Stimulated activated naive CD8-positive, alpha-beta T cell treated with anti-CD3 and anti-CD28 coated beads, Interleukin-15, amount 100 ng/mL, for 72 hours (primary cell): ENCODE data around the gene FAM53B.
A peak's percentile ranks its signal among the peaks of the same experiment; 100 is the strongest.

ENCODE experiments used
- ATAC-seq: fragments of 150-1000 bp; cut with Tn5 transposase; 2 replicates; pipeline ENCODE4 v1.10.0; 2021; ENCODE audit warnings: mild to moderate bottlenecking, moderate library complexity
- DNase-seq, 2 donors: peaks; one replicate each; pipeline ENCODE4 v3.0.0; 2021 to 2022
- H3K27ac Mint-ChIP-seq, 2 donors: one replicate each; pipeline ENCODE4 v1.8.0; 2022; ENCODE audit warnings: mild to moderate bottlenecking in 2 of 2, mixed read lengths in 2 of 2, moderate library complexity in 2 of 2
- H3K27me3 Mint-ChIP-seq: one replicate; pipeline ENCODE4 v1.8.0; 2022; ENCODE audit warnings: mixed read lengths
- H3K4me1 Mint-ChIP-seq: one replicate; pipeline ENCODE4 v1.8.0; 2022; ENCODE audit warnings: mild to moderate bottlenecking, mixed read lengths
- H3K4me3 Mint-ChIP-seq, 2 donors: one replicate each; pipeline ENCODE4 v1.8.0; 2022; ENCODE audit warnings: mild to moderate bottlenecking in 2 of 2, mixed read lengths in 2 of 2, moderate library complexity in 1 of 2
- H3K9me3 Mint-ChIP-seq, 2 donors: one replicate each; pipeline ENCODE4 v1.8.0; 2022; ENCODE audit warnings: mixed read lengths in 2 of 2

The FAM53B gene

DNA sequence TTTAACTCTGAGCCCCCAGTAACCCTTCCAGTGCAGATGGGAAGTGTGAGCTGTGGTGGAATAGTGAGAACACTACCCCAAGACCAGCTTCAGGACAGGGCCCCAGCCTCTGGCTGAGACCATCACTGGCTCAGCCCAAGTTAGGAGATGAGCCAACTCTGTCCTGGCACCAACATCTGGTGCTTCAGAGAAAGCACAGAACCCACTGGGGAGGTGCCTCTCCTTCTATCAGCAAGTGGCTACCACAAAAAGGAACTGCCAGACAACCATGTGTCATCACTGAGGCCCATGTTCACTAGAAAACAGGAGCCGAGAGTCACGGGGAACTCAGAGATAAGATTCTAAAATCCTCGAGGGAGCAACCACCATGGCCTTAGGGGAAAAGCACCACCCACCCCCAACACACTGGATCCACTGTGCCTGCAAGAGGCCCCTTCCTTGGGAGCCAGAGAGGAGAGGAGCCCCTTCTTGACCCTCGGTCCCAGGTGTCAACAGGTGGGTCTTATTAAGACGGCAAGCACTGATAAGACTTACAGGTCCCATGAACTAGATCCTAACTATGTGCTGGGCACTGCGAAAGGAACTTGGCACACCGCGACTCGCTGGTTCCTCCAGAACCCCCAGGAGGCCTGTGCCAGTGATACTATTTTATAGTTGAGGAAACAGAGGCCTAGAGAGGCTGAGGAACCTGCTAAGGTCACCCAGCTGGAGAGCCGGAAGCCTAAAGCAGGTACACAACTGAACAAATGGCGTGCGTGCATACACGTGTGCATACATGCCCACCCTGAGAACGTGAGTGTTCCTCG is 102.7 kb downstream of the FAM53B start:
- Mint-ChIP-seq H3K4me3 (peak overlapping the region; percentile 7 to 14), H3K27ac (peak overlapping the region; percentile 42 to 47), H3K4me1 (peaks cover 72% of the 10 kb centered on the region), H3K9me3 (no peaks in the 10 kb centered on the region), H3K27me3 (no peaks in the 10 kb centered on the region)
- no peak for DNase-seq
- peak; percentile 73 for ATAC-seq

DNA sequence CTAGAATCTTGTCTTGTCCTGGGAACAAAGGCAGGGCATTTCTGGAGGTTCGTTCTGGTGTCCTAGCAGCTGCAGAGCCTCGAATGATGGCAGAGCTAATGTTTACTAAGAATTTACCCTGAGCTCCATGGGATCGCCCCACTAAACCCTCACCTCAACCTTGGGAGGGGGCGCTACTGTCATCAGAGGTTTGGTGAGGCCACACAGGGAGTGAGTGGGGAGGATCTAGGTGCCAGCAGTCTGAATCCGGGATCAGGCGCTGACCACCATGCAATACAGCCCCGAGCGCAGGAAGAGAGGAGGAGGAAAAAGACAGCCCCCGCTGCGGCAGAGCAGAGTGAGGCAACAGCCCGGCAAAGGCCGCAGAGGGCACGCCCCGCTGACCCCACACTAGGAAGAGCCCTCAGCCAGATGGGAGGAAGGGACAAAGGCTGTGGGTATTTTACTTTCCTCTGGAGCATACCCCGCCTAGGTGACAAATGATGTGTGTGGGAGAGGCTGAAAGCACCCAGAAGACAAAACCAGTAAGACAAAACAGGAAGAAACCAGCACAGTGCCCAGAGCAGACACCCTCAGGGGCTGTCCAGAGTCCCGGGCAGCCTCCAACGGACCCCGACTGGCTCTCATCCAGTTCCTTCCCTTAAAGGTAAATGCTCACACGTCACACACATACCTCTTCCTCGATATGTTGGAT is 103.5 kb downstream of the FAM53B start:
- Mint-ChIP-seq H3K4me3 (peak overlapping the region; percentile 7 to 14), H3K4me1 (peaks cover 72% of the 10 kb centered on the region), H3K27ac (peak overlapping the region in 1 of 2 donors; percentile 75), H3K27me3 (no peaks in the 10 kb centered on the region), H3K9me3 (no peaks in the 10 kb centered on the region)
- ATAC-seq, result peak; percentile 33
- DNase-seq, result no peak

DNA sequence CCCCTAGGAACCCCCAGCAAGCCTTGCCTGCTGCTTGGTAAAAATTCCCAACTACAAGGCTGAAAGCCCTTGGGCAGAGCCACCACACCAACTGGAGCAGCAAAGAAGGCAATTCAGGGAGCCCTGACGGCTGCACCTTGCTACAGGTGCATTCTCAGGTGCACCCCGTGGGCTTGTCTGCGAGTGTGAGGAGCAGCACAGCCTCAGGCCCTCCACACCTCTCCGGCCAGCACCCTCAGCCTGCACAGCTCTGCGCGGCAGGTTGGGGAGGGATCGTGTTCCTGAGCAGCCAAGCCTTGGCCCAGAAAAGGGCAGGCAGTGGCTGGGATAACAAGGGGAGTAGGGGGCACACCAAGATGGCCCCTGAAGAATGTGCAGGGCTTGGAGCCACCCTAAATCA is 104.1 kb downstream of the FAM53B start:
- no peaks in the 10 kb centered on the region for H3K27me3 Mint-ChIP-seq
- DNase-seq, result no peak
- ATAC-seq, result no peak
- H3K4me3 Mint-ChIP-seq, result no peak overlapping the region
- H3K9me3 Mint-ChIP-seq, result no peaks in the 10 kb centered on the region
- peaks cover 69% of the 10 kb centered on the region for H3K4me1 Mint-ChIP-seq
- no peak overlapping the region for H3K27ac Mint-ChIP-seq

DNA sequence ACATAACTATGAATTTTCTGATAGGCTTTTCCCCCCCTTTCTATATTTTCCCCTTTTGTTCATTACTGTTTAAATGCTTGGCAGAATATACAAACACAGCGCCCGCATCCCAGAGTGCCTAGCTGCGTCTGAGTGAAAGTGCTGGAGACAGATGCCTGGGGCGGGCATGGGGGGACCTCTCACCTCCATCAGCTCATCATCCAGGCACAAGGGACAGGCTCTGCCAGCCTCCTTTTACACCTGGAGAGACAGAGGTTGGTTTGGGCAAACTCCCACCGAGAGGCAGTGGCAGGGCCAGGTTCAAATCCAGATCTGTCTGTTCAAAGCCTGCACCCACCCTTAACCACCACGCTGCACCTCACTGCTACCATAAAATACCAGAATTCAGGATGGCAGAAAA is 104.5 kb downstream of the FAM53B start:
- H3K4me1 Mint-ChIP-seq, result peaks cover 65% of the 10 kb centered on the region
- H3K9me3 Mint-ChIP-seq, result peaks cover 0 to 1% of the 10 kb centered on the region in 2 donors
- no peak overlapping the region for H3K27ac Mint-ChIP-seq
- no peak overlapping the region for H3K4me3 Mint-ChIP-seq
- no peaks in the 10 kb centered on the region for H3K27me3 Mint-ChIP-seq
- no peak for DNase-seq
- no peak for ATAC-seq

DNA sequence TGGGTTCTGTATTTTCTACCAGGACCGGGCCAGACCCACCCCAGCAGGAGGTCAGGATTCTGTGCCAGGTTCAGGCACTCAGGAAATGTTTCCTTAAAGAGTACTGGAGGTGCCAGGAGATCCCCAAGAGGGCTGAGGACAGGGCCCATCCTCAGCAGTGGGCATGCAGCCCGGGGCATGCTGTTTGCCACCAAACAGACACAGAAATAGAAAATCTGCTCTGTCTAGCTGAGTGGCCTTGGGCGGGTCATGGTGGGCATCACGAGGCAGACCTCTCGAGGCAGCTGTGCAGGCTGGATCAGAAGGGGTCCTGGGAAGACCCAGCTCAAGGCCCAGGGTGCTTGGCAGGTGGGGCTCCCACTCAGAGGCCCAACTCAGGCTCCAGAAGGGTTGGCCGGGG is 105.0 kb downstream of the FAM53B start:
- Mint-ChIP-seq H3K4me1 (peaks cover 60% of the 10 kb centered on the region), H3K4me3 (no peak overlapping the region), H3K27me3 (no peaks in the 10 kb centered on the region), H3K27ac (no peak overlapping the region), H3K9me3 (peaks cover 0 to 6% of the 10 kb centered on the region in 2 donors)
- DNase-seq, result no peak
- no peak for ATAC-seq

DNA sequence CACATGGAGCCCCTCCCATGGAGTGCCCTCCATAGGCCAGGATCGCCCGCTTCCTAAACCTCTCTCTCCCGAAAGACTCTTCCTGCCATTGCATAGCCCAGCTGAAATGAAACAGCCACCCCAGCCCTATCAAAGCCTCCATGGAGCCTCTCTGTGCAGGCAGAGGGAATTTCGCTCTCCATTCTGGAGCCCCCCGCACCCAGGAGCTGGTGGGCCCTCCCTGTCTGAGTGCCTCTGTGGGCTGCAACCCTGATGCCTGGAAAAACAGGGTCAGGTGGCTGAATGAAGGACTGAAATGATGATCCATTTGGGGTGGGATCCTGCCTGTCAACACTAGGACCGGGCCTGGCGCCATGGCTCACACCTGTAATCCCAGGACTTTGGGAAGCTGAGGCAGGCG is 106.4 kb downstream of the FAM53B start:
- DNase-seq, result no peak
- H3K4me3 Mint-ChIP-seq, result no peak overlapping the region
- peaks cover 0 to 13% of the 10 kb centered on the region in 2 donors for H3K9me3 Mint-ChIP-seq
- H3K27me3 Mint-ChIP-seq, result no peaks in the 10 kb centered on the region
- H3K27ac Mint-ChIP-seq, result peak overlapping the region in 1 of 2 donors; percentile 54
- no peak for ATAC-seq
- H3K4me1 Mint-ChIP-seq, result peaks cover 53% of the 10 kb centered on the region

DNA sequence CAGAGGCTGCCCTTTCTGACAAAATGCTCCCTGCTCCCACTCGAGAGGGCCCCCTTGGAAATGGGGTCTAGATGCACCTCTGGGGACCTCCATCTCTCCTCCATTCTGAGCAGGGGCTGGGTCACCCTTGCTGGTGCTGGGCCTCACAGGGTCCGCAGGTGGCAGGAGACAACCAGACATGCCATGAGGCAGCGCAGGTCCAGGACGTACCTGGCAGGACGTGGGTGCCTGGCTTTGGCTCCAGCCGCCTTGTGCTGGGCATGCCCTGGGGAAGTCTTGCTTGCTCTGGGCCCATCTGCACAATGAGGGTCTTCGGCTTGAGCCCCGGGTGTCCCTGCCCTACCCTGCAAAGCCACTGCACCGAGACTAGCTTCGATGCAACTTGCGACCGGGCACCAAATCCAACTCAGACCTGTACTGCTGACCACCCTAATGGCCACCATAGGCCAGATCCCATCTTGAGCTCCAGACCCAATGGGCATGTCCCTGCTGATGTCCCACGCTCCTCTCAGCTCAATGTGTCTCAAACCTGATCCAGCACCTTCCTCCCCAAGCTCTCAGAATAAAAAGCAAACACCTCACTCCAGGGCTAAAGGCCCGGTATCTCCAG is 107.0 kb downstream of the FAM53B start:
- Mint-ChIP-seq H3K4me3 (peak overlapping the region in 1 of 2 donors; percentile 54), H3K9me3 (peaks cover 0 to 13% of the 10 kb centered on the region in 2 donors), H3K27ac (peak overlapping the region in 1 of 2 donors; percentile 54)

DNA sequence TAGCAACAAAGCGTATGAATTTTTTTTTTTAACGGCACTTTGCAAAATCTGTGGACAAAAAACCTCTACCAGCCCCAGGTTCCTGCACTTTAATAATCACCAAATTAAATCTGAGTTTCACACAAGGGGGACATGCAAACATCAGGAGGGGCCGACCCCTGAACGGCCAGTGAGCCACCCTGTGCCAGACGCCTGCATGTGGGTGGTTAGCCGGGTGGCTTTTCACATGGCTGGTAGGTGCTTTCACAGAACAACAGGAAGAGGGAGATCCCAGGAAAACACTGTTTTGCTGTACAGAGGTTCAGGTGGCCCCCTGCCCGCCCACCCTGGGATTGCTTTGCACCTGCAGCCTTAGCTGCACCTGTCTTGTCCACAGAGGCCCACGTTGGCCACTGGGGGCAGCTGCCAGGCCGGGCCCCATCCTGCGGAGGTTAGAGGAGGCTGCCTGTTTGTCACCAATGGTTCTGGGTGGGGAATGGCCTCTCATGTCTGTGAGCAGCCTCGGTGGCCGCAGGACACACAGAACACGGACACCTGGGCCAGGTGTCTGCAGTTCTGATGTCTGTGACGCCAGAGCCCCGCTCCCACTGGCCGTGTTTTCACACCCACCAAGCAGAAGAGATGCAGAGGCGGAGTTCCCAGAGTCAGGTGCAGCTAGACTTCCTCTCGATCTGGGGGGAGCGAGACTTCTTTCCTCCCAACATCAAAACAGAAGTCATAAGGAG is 107.7 kb downstream of the FAM53B start:
- H3K4me1 Mint-ChIP-seq, result peaks cover 51% of the 10 kb centered on the region
- H3K27ac Mint-ChIP-seq, result peak overlapping the region in 1 of 2 donors; percentile 91
- no peaks in the 10 kb centered on the region for H3K27me3 Mint-ChIP-seq
- ATAC-seq (peak; percentile 50), DNase-seq (no peak)
- H3K9me3 Mint-ChIP-seq, result peaks cover 0 to 13% of the 10 kb centered on the region in 2 donors
- peak overlapping the region in 1 of 2 donors; percentile 57 for H3K4me3 Mint-ChIP-seq

More for the DNA sequence above, 107.0 kb downstream of the FAM53B start:
- Mint-ChIP-seq H3K27me3 (no peaks in the 10 kb centered on the region), H3K4me1 (peaks cover 53% of the 10 kb centered on the region)
- no peak for ATAC-seq
- DNase-seq, result no peak

DNA sequence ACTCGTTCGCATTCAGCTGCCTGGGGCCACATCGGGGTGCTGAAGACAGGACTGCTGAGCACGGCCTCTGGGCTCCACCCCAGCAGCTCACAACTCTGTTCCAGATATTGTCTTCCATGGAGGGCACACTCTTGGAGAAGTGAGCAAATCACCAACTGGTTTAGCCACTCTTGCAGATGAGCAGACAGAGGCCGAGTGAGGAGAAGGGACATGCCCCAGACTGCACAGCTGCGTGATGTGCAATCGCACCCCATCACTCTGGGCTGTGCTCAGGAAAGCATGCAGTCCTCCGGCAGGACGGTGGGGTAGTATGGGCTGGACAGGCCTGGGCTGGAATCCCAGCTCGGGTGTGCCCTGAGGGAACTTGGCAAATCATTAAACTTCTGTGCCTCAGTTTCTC is 111.6 kb downstream of the FAM53B start:
- DNase-seq, result no peak
- ATAC-seq, result no peak
- Mint-ChIP-seq H3K4me3 (no peak overlapping the region), H3K27ac (no peak overlapping the region), H3K4me1 (peaks cover 45% of the 10 kb centered on the region), H3K9me3 (peaks cover 0 to 13% of the 10 kb centered on the region in 2 donors), H3K27me3 (no peaks in the 10 kb centered on the region)

DNA sequence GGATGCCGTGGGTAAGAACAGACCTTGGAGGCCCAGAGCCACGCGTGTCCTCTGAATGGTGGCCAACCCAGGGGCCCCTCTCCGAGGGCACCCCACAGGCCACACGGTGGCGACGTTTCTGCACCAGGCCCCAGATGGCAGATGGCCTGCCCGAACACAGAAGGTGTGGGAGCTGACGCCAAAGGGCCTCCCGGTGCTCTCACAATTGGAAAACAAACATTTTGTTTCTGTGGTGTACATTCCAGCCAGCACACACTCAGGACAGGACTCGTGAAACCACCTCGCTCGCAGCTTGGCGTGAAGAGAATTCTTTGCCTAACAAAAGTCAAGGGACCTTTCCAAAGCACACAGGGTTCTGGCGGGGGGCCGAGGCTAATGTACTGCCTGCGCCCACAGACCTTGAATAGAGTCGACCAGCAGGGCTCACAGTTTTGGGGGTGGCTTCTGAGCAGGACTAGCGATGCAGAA is 112.1 kb downstream of the FAM53B start:
- no peak overlapping the region for H3K4me3 Mint-ChIP-seq
- H3K27ac Mint-ChIP-seq, result no peak overlapping the region
- ATAC-seq, result peak; percentile 50
- no peaks in the 10 kb centered on the region for H3K27me3 Mint-ChIP-seq
- H3K4me1 Mint-ChIP-seq, result peaks cover 45% of the 10 kb centered on the region
- peaks cover 0 to 13% of the 10 kb centered on the region in 2 donors for H3K9me3 Mint-ChIP-seq
- DNase-seq, result peak in 1 of 2 donors; percentile 37

DNA sequence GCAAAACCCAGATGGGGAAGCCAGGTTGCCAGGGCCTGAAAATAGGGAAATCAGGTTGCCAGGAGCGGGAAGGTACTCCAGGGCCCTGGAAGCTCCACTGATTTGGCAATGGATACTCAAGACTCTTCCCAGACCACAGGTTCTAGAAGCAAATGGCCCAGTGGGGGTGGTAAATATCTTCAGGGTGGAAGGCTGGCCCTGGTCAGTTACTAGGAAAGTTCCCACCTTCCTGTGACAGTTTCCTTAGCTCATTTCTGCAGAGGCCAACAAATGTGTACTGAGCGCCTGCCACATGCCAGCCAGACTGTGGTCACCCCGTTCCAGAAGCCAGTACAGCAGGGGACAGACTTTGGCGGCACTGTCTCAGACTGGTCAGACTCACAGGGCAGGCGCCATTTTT is 113.6 kb downstream of the FAM53B start:
- H3K9me3 Mint-ChIP-seq, result peaks cover 0 to 13% of the 10 kb centered on the region in 2 donors
- no peak overlapping the region for H3K27ac Mint-ChIP-seq
- H3K27me3 Mint-ChIP-seq, result no peaks in the 10 kb centered on the region
- H3K4me3 Mint-ChIP-seq, result no peak overlapping the region
- peaks cover 45% of the 10 kb centered on the region for H3K4me1 Mint-ChIP-seq
- no peak for ATAC-seq
- no peak for DNase-seq

DNA sequence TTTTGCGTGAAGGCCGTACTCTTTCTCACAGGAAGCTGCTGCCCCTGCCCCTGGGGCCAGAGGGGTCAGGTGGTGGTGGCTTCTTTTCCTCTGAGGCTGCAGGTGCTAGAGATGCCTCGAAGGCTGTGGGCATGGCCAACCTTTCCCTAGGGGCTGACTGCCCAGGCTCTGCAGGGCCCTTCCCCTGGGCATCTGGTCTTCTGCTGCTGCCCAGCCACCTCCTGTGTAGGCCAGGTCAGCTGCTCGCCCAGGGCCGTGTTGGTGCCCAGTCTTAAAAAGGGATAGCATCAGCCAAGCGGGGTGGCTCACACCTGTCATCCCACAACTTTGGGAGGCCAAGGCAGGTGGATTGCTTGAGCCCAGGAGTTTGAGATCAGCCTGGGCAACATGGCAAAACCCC is 114.3 kb downstream of the FAM53B start:
- no peak overlapping the region for H3K27ac Mint-ChIP-seq
- peaks cover 0 to 13% of the 10 kb centered on the region in 2 donors for H3K9me3 Mint-ChIP-seq
- ATAC-seq, result no peak
- H3K4me3 Mint-ChIP-seq, result no peak overlapping the region
- no peaks in the 10 kb centered on the region for H3K27me3 Mint-ChIP-seq
- peaks cover 48% of the 10 kb centered on the region for H3K4me1 Mint-ChIP-seq
- DNase-seq, result no peak

DNA sequence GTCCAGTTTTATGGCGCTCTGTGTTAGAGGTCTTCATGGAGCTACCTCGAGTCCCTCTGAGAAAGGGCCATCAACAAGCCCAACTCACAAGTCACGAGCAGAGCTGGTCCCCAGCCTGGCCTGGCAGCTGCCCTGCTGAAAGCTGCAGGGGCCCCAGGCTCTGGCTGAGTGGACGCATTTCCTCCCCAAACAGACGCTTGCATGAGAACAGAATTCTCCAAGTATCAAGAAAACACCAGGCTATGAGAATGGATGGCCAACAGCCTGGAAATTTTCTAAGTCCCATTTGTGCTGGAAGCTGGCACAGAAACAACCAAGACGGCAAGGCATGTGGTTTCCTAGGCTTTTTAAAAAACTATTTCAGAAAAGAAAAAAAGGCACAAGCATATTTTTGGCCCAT is 114.8 kb downstream of the FAM53B start:
- Mint-ChIP-seq H3K4me3 (no peak overlapping the region), H3K27me3 (no peaks in the 10 kb centered on the region), H3K27ac (no peak overlapping the region), H3K9me3 (peaks cover 0 to 9% of the 10 kb centered on the region in 2 donors), H3K4me1 (peaks cover 52% of the 10 kb centered on the region)
- ATAC-seq (no peak), DNase-seq (no peak)

DNA sequence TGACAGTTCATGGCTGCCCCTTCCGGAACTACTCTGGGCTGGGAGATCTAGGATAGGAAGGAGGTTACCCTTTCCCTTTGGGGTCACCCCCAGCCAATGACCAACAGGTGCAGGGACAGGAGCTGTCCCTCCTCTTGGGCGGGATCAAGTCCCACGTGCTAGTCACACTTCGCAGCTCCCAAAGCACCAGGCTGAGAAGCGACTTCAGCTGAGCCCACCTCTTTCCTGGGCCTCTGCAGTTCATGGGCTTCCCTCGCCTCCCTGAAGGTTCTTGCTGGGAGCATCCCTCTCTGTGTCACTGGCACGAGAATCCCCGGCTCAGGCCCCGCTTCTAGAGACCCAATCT is 115.5 kb downstream of the FAM53B start:
- no peak for ATAC-seq
- Mint-ChIP-seq H3K9me3 (peaks cover 0 to 1% of the 10 kb centered on the region in 2 donors), H3K27me3 (no peaks in the 10 kb centered on the region), H3K4me1 (peaks cover 52% of the 10 kb centered on the region), H3K4me3 (no peak overlapping the region), H3K27ac (no peak overlapping the region)
- no peak for DNase-seq

DNA sequence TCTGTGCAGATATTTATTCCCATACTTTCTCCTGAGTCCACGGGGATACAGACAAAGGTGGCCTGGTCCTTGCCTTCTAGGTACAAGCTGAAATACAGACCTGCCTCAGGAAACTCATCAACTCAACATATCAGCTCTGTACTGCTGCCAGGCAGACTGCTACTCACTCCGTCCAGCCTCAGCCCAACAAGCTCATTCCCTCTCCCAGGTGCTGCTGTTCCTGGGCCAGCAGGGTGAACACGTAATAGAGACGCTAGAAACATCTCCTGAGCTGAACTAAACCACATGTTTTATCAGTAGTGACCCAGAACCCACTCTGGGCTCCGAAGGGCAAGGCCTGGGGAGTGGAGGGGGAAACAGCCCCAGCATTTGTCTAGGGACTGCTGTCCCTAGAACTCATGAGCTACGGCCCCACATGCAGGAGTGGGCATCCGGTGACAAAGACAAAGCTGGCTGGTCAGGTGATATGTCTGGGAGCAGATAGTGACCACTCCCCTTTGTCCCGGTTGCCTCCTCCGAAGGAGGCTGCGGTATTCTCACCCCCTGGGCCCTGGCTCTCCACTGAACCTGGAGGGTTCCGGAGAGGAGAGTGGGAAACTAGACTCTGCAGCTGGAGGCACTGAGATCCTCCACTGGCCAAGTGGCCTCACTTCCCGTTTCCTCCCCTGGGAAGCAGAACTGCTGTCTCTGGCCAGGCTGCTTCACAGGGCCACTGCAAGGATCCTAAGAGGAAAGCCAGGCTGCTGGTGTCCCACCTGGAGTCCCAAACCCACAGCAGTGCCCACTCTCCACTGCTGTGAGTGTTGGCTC is 116.1 kb downstream of the FAM53B start:
- no peak overlapping the region for H3K27ac Mint-ChIP-seq
- ATAC-seq, result no peak
- H3K4me1 Mint-ChIP-seq, result peaks cover 52% of the 10 kb centered on the region
- no peak for DNase-seq
- no peak overlapping the region for H3K4me3 Mint-ChIP-seq
- H3K27me3 Mint-ChIP-seq, result no peaks in the 10 kb centered on the region
- no peaks in the 10 kb centered on the region for H3K9me3 Mint-ChIP-seq
